ENCODE measurements around the gene TRIM69. TPM values are rescaled to one million over a fixed set of nuclear protein-coding genes. Genes with fewer than 3 reads are reported as not detected.

TRIM69 gene
- total and polyA plus RNA-seq, 2 experiments from 2014 or later, result 4.3 to 7.0 TPM

- TF ChIP-seq ZNF462 (CRISPR knock-in tag; IDR thresholded peaks at IDR 0.05) (no peak), REST (IDR thresholded peaks at IDR 0.05; ENCODE audit: unreplicated experiment) (no peak)
These were observed 15.7 kb upstream of the TRIM69 start (continued) for GRCh38 chr15:44720460-44721176.

GRCh38 chr15:44722011-44722410 is 14.3 kb upstream of the TRIM69 start:
- Histone ChIP-seq H2AFZ (no peak overlapping the region), H3K79me2 (replicated peaks; ENCODE audit: insufficient read depth) (no peaks in the 10 kb centered on the region), H3K9me2 (ENCODE audit: insufficient read depth) (no peaks in the 10 kb centered on the region), H3K27me3 (ENCODE audit: insufficient read depth) (no peaks in the 10 kb centered on the region), H3K4me1 (ENCODE audit: insufficient read depth) (peaks cover 6% of the 10 kb centered on the region), H3K4me3 (no peak overlapping the region), H3K36me3 (ENCODE audit: insufficient read depth) (no peaks in the 10 kb centered on the region), H3F3A (replicated peaks; ENCODE audit: low read depth) (no peaks in the 10 kb centered on the region), H3K4me2 (no peak overlapping the region), H3K27ac (ENCODE audit: low read depth) (no peak overlapping the region), H4K20me1 (replicated peaks; ENCODE audit: insufficient read depth) (no peaks in the 10 kb centered on the region)
- peaks cover 3% of the 10 kb centered on the region; the same call in 1 of the 3 replicates for H3K36me3 Mint-ChIP-seq (ENCODE audit: low read depth)
- H3K27me3 Mint-ChIP-seq (ENCODE audit: insufficient read depth, low read depth, poor library complexity), result peaks cover 6% of the 10 kb centered on the region
- ATAC-seq (no peak), DNase-seq (ENCODE audit: low spot score) (no peak)
- peaks cover 20% of the 10 kb centered on the region for H3K4me1 Mint-ChIP-seq
- H3K4me3 Mint-ChIP-seq, result no peak overlapping the region
- no peaks in the 10 kb centered on the region for H3K9me3 Mint-ChIP-seq
- no peak overlapping the region for H3K27ac Mint-ChIP-seq
- TF ChIP-seq NANOG (IDR thresholded peaks at IDR 0.05; ENCODE audit: borderline replicate concordance) (no peak), ZNF462 (CRISPR knock-in tag; IDR thresholded peaks at IDR 0.05) (no peak), POLR2AphosphoS5 (IDR thresholded peaks at IDR 0.05; ENCODE audit: low read depth) (no peak), ZNF114 (CRISPR knock-in tag; IDR thresholded peaks at IDR 0.05) (no peak)

Measured in GM23338 (cell line).